Uterus (tissue), 2 donors: ENCODE results near the gene SPDYE2B.
"Not testable (repeated sequence)": the region's sequence is repeated elsewhere in the genome, so short reads cannot be mapped to it uniquely, and the experiment has no call there.

Source experiments
- POLR2A ChIP-seq, 2 donors: fragments of 450-650 bp; IDR thresholded peaks; one replicate each; pipeline ENCODE4 v1.6.1; 2016; ENCODE audit warnings: antibody characterized with exemption in 2 of 2, mild to moderate bottlenecking in 1 of 2, moderate library complexity in 1 of 2
- TF ChIP-seq, protein P1 (sequence below), 4 experiments: fragments of 200-600 bp in 2 of 4; fragments of 450-650 bp in 2 of 4; sonication (generic) in 2 of 4; IDR thresholded peaks; one replicate each; pipeline ENCODE4 v1.5.1; 2016 to 2019; ENCODE audit warnings: antibody characterized with exemption in 4 of 4, mild to moderate bottlenecking in 2 of 4, moderate library complexity in 1 of 4

DNA sequence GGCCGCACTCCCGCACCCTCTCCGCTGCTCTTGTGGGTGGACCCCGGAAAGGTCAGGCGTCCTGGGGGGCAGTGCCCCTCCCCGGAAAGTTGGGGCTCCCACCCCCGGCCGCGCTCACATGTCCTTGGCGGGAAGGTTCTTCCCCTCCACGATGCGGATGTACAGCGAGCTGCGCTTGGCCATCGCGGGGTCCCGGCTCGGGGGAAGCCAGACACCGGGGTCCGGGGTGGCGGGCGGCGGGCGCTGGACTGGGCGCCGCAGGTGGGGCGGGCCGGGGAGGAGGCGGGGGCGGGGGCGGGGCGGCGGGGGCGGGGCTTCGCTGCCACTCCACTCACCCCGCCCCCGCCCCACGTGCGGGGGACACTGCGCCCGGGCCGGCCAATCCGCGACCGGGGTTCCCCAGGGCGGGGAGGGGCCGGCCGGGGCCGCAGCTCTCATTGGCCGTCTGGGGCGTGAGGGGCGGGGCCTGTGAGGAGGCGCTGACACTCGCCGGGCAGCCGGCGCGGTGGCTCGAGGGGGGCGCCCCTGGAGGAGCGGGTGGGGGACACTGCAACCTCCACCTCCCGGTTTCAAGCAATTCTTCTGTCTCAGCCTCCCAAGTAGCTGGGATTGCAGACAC, 33.5 kb upstream of the SPDYE2B start, which contains the start of gene RASA4:
- TF ChIP-seq, protein P1, sequence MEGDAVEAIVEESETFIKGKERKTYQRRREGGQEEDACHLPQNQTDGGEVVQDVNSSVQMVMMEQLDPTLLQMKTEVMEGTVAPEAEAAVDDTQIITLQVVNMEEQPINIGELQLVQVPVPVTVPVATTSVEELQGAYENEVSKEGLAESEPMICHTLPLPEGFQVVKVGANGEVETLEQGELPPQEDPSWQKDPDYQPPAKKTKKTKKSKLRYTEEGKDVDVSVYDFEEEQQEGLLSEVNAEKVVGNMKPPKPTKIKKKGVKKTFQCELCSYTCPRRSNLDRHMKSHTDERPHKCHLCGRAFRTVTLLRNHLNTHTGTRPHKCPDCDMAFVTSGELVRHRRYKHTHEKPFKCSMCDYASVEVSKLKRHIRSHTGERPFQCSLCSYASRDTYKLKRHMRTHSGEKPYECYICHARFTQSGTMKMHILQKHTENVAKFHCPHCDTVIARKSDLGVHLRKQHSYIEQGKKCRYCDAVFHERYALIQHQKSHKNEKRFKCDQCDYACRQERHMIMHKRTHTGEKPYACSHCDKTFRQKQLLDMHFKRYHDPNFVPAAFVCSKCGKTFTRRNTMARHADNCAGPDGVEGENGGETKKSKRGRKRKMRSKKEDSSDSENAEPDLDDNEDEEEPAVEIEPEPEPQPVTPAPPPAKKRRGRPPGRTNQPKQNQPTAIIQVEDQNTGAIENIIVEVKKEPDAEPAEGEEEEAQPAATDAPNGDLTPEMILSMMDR (IDR thresholded peaks at IDR 0.05), result not testable (repeated sequence)
- not testable (repeated sequence) for TF ChIP-seq POLR2A (IDR thresholded peaks at IDR 0.05)
